Lung (tissue), 12 donors: Measurements from ENCODE around the gene STARD10. TPM values are rescaled to one million over a fixed set of nuclear protein-coding genes. Genes with fewer than 3 reads are reported as not detected.
"Not testable (repeated sequence)": the region's sequence is repeated elsewhere in the genome, so short reads cannot be mapped to it uniquely, and the experiment has no call there.

ENCODE experiments used
- ATAC-seq: fragments of 200-7000 bp; cut with Tn5 transposase; one replicate; pipeline ENCODE4 v1.9.1; 2020; ENCODE audit warnings: moderate number of reproducible peaks; ENCODE audit not compliant: insufficient read depth, low FRiP score
- DNase-seq, 3 donors: peaks; one replicate each; pipeline ENCODE4 v3.0.0-alpha.2; 2013 to 2017
- H3K27ac ChIP-seq, 2 donors: one replicate each; pipeline ENCODE4 v1.5.1; 2013; ENCODE audit warnings: mild to moderate bottlenecking in 2 of 2, moderate library complexity in 2 of 2, control low read depth in 1 of 2, inconsistent platforms in 1 of 2, low read depth in 1 of 2, low read length in 1 of 2
- H3K27me3 ChIP-seq, 3 donors: one replicate each; pipeline ENCODE4 v1.5.1; 2013; ENCODE audit warnings: low read length in 2 of 3; ENCODE audit not compliant: control insufficient read depth in 3 of 3, insufficient read depth in 3 of 3
- H3K36me3 ChIP-seq, 4 donors: one replicate each; pipeline ENCODE4 v1.5.1; 2013; ENCODE audit warnings: low read length in 4 of 4, mild to moderate bottlenecking in 1 of 4, moderate library complexity in 1 of 4; ENCODE audit not compliant: control insufficient read depth in 4 of 4, insufficient read depth in 4 of 4
- H3K4me1 ChIP-seq, 5 donors: one replicate each; pipeline ENCODE4 v1.5.1; 2013; ENCODE audit warnings: low read length in 5 of 5, mild to moderate bottlenecking in 2 of 5, moderate library complexity in 1 of 5; ENCODE audit not compliant: control insufficient read depth in 5 of 5, insufficient read depth in 5 of 5
- H3K4me3 ChIP-seq: one replicate; pipeline ENCODE4 v1.5.1; 2013; ENCODE audit warnings: mild to moderate bottlenecking, control low read depth, moderate library complexity
- H3K9ac ChIP-seq, 2 donors: one replicate each; pipeline ENCODE4 v1.5.1; 2013; ENCODE audit warnings: low read length in 2 of 2, control low read depth in 1 of 2; ENCODE audit not compliant: insufficient read depth in 1 of 2
- H3K9me3 ChIP-seq, 4 donors: one replicate each; pipeline ENCODE4 v1.5.1; 2013; ENCODE audit warnings: low read length in 3 of 4, mild to moderate bottlenecking in 1 of 4, moderate library complexity in 1 of 4; ENCODE audit not compliant: control insufficient read depth in 4 of 4, insufficient read depth in 3 of 4
- CTCF ChIP-seq: IDR thresholded peaks from 2 replicates; pipeline ENCODE4 v1.5.1; 2012; ENCODE audit warnings: mild to moderate bottlenecking; ENCODE audit errors: control extremely low read depth, extremely low read depth
- WGBS, 2 donors: extraction: QIAGEN DNeasy Blood & Tissue Kit; methylation state at CpG; one replicate each; pipeline ENCODE4 v1.1.7; 2013; 5-methylcytosine and 5-hydroxymethylcytosine counted together
- polyA plus RNA-seq, 2 donors: library from polyadenylated mRNA; stranded (reverse); fragments of 200-250 nt; gene quantifications; one replicate each; pipeline ENCODE4 v1.2.1, GENCODE V29; 2013
- total RNA-seq, 2 donors: library from RNA; depleted of rRNA in 1 of 2; stranded (reverse); fragments of >200 nt in 1 of 2; gene quantifications; one replicate each; pipeline ENCODE4 v1.2.1, GENCODE V29; 2014 to 2021
- donor health status: control.
- donor health status: control.
- donor health status: Bipolar disorder and iron deficiency.
- donor health status: healthy.
- donor health status: DM: yes; HTN: yes; CAD: no.

The STARD10 gene
- total and polyA plus RNA-seq, 4 donors: 66.5 to 198 (median 102) TPM

GRCh38 chr11:72793076-72793424 lies 797 bp downstream of the STARD10 start:
- TF ChIP-seq CTCF: no peak
- Histone ChIP-seq H3K27me3 (no peaks in the 10 kb centered on the region), H3K4me1 (peaks cover 0 to 20% (median 5%) of the 10 kb centered on the region in 5 donors), H3K27ac (peak overlapping the region; percentile 27 to 68), H3K9ac (peak overlapping the region in 1 of 2 donors; percentile 90), H3K9me3 (no peaks in the 10 kb centered on the region), H3K4me3 (no peak overlapping the region), H3K36me3 (no peaks in the 10 kb centered on the region)
- WGBS, 2 donors: 27 to 61% methylated on average over 2 of the region's 2 CpGs
- DNase-seq: no peak
- no peak for ATAC-seq

- Histone ChIP-seq H3K4me1 (peaks cover 0 to 24% (median 5%) of the 10 kb centered on the region in 5 donors), H3K9ac (peak overlapping the region in 1 of 2 donors; percentile 90), H3K4me3 (no peak overlapping the region), H3K9me3 (no peaks in the 10 kb centered on the region), H3K36me3 (no peaks in the 10 kb centered on the region), H3K27ac (no peak overlapping the region), H3K27me3 (no peaks in the 10 kb centered on the region)
- TF ChIP-seq CTCF: no peak
- DNase-seq (no peak), ATAC-seq (no peak)
- WGBS, 2 donors: 96 to 97% methylated on average over 3 of the region's 3 CpGs
These were observed 1.3 kb downstream of the STARD10 start for GRCh38 chr11:72792437-72793021.

DNA sequence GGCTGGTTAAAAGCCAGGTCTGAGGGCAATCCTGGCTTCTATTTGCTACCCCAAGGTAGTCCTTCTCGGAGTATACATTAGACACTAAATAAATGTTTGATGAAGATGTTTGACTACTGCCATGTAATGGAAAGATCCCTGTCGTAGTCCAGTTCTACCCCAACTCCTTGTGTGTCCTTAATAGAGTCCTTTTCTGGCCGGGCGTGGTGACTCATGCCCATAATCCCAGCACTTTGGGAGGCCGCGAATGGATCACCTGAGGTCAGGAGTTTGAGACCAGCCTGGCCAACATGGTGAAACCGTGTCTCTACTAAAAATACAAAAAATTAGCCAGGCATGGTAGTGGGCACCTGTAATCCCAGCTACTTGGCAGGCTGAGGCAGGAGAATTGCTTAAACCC lies 2.6 kb downstream of the STARD10 start:
- not testable (repeated sequence) for H3K27ac ChIP-seq, H3K9me3 ChIP-seq, H3K27me3 ChIP-seq, H3K36me3 ChIP-seq, H3K9ac ChIP-seq, DNase-seq, ATAC-seq, H3K4me3 ChIP-seq
- 73 to 94% methylated on average over 7 of the region's 7 CpGs for WGBS, 2 donors
- peaks cover 0 to 28% (median 15%) of the 10 kb centered on the region in 5 donors for H3K4me1 ChIP-seq

DNA sequence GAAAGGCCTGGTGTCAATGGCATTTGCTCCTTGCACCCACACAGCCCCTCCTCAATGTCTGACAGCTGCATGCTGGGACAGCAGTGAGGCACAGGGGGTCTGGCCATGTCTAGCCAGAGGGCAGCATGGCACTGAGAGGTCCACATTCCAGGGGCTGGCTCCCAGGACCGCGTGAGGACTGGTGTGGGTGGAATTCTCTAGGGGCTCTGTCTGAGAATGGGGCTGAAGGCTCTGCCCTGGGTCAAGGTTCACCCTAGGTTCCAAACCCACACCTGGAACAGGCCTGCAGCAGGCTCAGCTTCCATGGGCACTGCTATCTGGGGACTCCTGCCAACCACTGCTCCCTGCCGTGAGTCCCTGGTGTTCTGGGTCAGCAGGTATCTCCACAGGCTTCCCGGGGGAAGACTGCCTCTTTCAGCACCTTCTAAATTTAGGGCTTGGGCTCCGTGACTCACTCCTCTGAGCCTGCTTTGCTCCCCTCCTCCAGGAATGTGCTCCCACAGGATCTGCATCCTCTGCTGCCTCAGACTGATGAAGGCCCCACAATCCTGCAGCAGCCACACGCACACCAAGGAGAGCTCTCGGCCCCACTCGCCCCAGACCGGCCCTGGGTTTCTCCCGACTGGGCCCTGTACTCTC lies 4.2 kb downstream of the STARD10 start:
- Histone ChIP-seq H3K4me1 (peaks cover 0 to 28% (median 15%) of the 10 kb centered on the region in 5 donors), H3K27ac (peak overlapping the region in 1 of 2 donors; percentile 18), H3K9me3 (no peaks in the 10 kb centered on the region), H3K27me3 (no peaks in the 10 kb centered on the region), H3K4me3 (no peak overlapping the region), H3K36me3 (no peaks in the 10 kb centered on the region), H3K9ac (no peak overlapping the region)
- no peak for DNase-seq
- 71 to 80% methylated on average over 8 to 10 of the region's 10 CpGs for WGBS, 2 donors
- ATAC-seq: no peak
- TF ChIP-seq CTCF: no peak
